Measurements from ENCODE around the gene CD99L2.

Gene CD99L2

DNA sequence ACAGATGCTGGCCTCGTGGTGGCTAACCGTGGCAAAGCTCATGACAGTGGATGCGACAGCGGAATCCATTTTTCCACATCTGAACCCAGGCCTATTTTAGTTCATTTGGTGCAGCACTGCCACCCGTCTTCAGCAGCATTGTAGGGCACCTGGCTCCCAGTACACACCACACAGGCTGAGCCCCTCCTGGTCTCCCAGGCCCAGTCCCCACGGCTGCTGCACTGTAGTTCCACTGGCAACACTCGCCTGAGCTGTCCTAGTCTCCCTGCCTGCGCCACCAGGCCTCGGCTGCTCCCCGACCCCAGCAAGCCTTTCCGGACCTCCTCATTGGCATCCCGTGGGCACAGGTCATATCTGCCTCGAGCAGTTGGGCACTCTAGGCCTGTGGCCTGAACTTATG, 129.1 kb downstream of the CD99L2 start:
- TF ChIP-seq EZH2phosphoT487 (IDR thresholded peaks at IDR 0.05; ENCODE audit: borderline replicate concordance): no peak
- TF ChIP-seq, protein P1, sequence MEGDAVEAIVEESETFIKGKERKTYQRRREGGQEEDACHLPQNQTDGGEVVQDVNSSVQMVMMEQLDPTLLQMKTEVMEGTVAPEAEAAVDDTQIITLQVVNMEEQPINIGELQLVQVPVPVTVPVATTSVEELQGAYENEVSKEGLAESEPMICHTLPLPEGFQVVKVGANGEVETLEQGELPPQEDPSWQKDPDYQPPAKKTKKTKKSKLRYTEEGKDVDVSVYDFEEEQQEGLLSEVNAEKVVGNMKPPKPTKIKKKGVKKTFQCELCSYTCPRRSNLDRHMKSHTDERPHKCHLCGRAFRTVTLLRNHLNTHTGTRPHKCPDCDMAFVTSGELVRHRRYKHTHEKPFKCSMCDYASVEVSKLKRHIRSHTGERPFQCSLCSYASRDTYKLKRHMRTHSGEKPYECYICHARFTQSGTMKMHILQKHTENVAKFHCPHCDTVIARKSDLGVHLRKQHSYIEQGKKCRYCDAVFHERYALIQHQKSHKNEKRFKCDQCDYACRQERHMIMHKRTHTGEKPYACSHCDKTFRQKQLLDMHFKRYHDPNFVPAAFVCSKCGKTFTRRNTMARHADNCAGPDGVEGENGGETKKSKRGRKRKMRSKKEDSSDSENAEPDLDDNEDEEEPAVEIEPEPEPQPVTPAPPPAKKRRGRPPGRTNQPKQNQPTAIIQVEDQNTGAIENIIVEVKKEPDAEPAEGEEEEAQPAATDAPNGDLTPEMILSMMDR (conservative IDR thresholded peaks at IDR 0.05; ENCODE audit: low read length): no peak

DNA sequence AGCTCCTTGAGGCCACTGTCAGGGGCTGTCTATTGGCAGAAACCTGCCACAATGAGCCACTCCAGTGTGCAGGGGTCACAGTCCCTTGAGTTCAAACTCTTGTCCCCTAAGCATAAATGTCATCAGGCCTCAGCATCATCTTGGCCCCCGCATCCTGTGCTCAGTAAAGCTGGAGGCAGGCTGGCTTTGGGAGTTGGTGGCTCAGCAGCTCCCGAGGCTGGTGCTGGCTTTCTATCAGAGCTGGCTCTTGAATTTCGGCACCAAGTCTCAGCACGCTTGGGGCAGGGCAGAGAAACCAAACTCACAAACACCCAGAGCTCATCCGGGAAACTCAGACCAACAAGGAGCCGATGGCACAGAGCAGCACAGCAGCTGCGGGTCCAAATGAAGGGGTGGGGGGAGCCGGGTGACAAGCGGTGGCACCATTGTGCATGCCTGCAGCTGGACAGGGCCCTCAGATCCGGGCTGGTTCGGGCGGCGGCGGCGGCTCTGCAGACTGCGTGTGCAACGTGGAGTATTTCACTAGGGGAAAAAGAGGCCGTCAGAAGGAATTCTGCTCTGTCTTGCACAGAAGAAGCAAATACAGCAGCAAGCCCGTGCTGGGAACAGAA, 129.8 kb downstream of the CD99L2 start:
- no peak for TF ChIP-seq EZH2phosphoT487 (IDR thresholded peaks at IDR 0.05; ENCODE audit: borderline replicate concordance)
- TF ChIP-seq, protein P1 (conservative IDR thresholded peaks at IDR 0.05; ENCODE audit: low read length): no peak
- H3F3A ChIP-seq (ENCODE audit: low read depth): no peaks in the 10 kb centered on the region
- no peak overlapping the region for H3K4me2 ChIP-seq (ENCODE audit: low read depth, low read length, poor library complexity, severe bottlenecking)
- H3K79me2 ChIP-seq (ENCODE audit: insufficient read depth, low read length): no peaks in the 10 kb centered on the region
- no peaks in the 10 kb centered on the region for H3K27me3 ChIP-seq (ENCODE audit: insufficient read depth, low read length, poor library complexity, severe bottlenecking)
- no peaks in the 10 kb centered on the region for H3K9me2 ChIP-seq (replicated peaks; ENCODE audit: low read depth, low read length)
- H3K9me3 ChIP-seq (ENCODE audit: insufficient read depth, low read depth, low read length): no peaks in the 10 kb centered on the region
- no peak overlapping the region for H3K9ac ChIP-seq (ENCODE audit: low read depth, low read length, poor library complexity, severe bottlenecking)
- H4K20me1 ChIP-seq (ENCODE audit: insufficient read depth, low read length, poor library complexity, severe bottlenecking): no peaks in the 10 kb centered on the region
- no peak overlapping the region for H2AFZ ChIP-seq (ENCODE audit: low read length)
- H3K4me3 ChIP-seq (ENCODE audit: low read length, poor library complexity, severe bottlenecking): no peak overlapping the region
- no peaks in the 10 kb centered on the region for H3K4me1 ChIP-seq (ENCODE audit: insufficient read depth, low read length, poor library complexity, severe bottlenecking)
- H3K36me3 ChIP-seq (ENCODE audit: insufficient read depth, low read length): no peaks in the 10 kb centered on the region

More for the DNA sequence above, 129.1 kb downstream of the CD99L2 start:
- Histone ChIP-seq H3K79me2 (ENCODE audit: insufficient read depth, low read length) (no peaks in the 10 kb centered on the region), H2AFZ (ENCODE audit: low read length) (no peak overlapping the region), H3F3A (ENCODE audit: low read depth) (no peaks in the 10 kb centered on the region), H3K4me1 (ENCODE audit: insufficient read depth, low read length, poor library complexity, severe bottlenecking) (no peaks in the 10 kb centered on the region), H3K4me2 (ENCODE audit: low read depth, low read length, poor library complexity, severe bottlenecking) (no peak overlapping the region), H3K27me3 (ENCODE audit: insufficient read depth, low read length, poor library complexity, severe bottlenecking) (no peaks in the 10 kb centered on the region), H3K9me3 (ENCODE audit: insufficient read depth, low read depth, low read length) (no peaks in the 10 kb centered on the region), H3K9me2 (replicated peaks; ENCODE audit: low read depth, low read length) (no peaks in the 10 kb centered on the region), H3K36me3 (ENCODE audit: insufficient read depth, low read length) (no peaks in the 10 kb centered on the region), H3K9ac (ENCODE audit: low read depth, low read length, poor library complexity, severe bottlenecking) (no peak overlapping the region), H4K20me1 (ENCODE audit: insufficient read depth, low read length, poor library complexity, severe bottlenecking) (no peaks in the 10 kb centered on the region), H3K4me3 (ENCODE audit: low read length, poor library complexity, severe bottlenecking) (no peak overlapping the region)

DNA sequence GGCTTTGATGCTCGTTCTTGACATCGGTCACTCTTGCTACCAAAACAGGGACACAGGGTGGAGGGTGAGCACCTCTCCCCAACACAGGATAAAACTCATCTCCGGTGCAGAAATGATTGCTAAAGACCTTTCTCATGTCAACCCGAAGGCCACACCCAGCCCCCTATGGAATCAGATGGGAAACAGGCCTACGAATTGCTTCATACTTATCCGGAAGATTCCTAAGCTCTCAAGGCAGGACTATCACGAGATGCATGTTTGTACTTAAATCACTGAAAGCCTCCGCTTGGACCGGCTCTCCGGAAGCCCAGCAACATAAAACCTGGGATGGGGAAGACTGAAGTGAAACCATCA, 130.4 kb downstream of the CD99L2 start:
- Histone ChIP-seq H3K9ac (ENCODE audit: low read depth, low read length, poor library complexity, severe bottlenecking) (no peak overlapping the region), H3K4me1 (ENCODE audit: insufficient read depth, low read length, poor library complexity, severe bottlenecking) (no peaks in the 10 kb centered on the region)
- TF ChIP-seq, protein P1 (conservative IDR thresholded peaks at IDR 0.05; ENCODE audit: low read length): no peak
- no peak for TF ChIP-seq EZH2phosphoT487 (IDR thresholded peaks at IDR 0.05; ENCODE audit: borderline replicate concordance)

More for the DNA sequence above, 130.4 kb downstream of the CD99L2 start:
- H4K20me1 ChIP-seq (ENCODE audit: insufficient read depth, low read length, poor library complexity, severe bottlenecking): no peaks in the 10 kb centered on the region
- H3K4me3 ChIP-seq (ENCODE audit: low read length, poor library complexity, severe bottlenecking): no peak overlapping the region
- H3K9me2 ChIP-seq (replicated peaks; ENCODE audit: low read depth, low read length): no peaks in the 10 kb centered on the region
- no peaks in the 10 kb centered on the region for H3K27me3 ChIP-seq (ENCODE audit: insufficient read depth, low read length, poor library complexity, severe bottlenecking)
- no peak overlapping the region for H2AFZ ChIP-seq (ENCODE audit: low read length)
- H3F3A ChIP-seq (ENCODE audit: low read depth): no peaks in the 10 kb centered on the region
- no peaks in the 10 kb centered on the region for H3K79me2 ChIP-seq (ENCODE audit: insufficient read depth, low read length)
- H3K9me3 ChIP-seq (ENCODE audit: insufficient read depth, low read depth, low read length): no peaks in the 10 kb centered on the region
- no peak overlapping the region for H3K4me2 ChIP-seq (ENCODE audit: low read depth, low read length, poor library complexity, severe bottlenecking)
- H3K36me3 ChIP-seq (ENCODE audit: insufficient read depth, low read length): no peaks in the 10 kb centered on the region

Data from Loucy (cell line).